CD8-positive, alpha-beta memory T cell (primary cell): ENCODE measurements around the gene VAV2. TPM values are rescaled to one million over a fixed set of nuclear protein-coding genes. Genes with fewer than 3 reads are reported as not detected.

ENCODE experiments used
- CTCF ChIA-PET: fragments of 350-600 bp; sonication (Branson Sonifier 250); formaldehyde crosslinking; loops from one replicate; lab custom pipeline; 2021; ENCODE audit warnings: antibody characterized with exemption; lab: Charles Lee
- POLR2A ChIA-PET: fragments of 350-600 bp; sonication (Branson Sonifier 250); formaldehyde crosslinking; loops from one replicate; lab custom pipeline; 2021; ENCODE audit warnings: antibody characterized with exemption; lab: Charles Lee
- DNase-seq, 5 donors: peaks; one replicate each; pipeline versions ENCODE4 v3.0.0 to v3.0.0-alpha.2; 2020 to 2022; ENCODE audit warnings: mixed read lengths in 1 of 5
- H3K27ac ChIP-seq: one replicate; pipeline ENCODE4 v1.7.0; 2013; ENCODE audit warnings: low read depth, mild to moderate bottlenecking, low read length, moderate library complexity
- H3K27me3 ChIP-seq: 2 replicates; pipeline ENCODE4 v1.7.0; 2013; ENCODE audit warnings: low read length, mild to moderate bottlenecking; ENCODE audit not compliant: insufficient read depth, poor library complexity, severe bottlenecking
- H3K36me3 ChIP-seq: 2 replicates; pipeline ENCODE4 v1.7.0; 2013; ENCODE audit warnings: mild to moderate bottlenecking, low read length, moderate library complexity; ENCODE audit not compliant: insufficient read depth
- H3K4me1 ChIP-seq: 2 replicates; pipeline ENCODE4 v1.7.0; 2013; ENCODE audit warnings: mild to moderate bottlenecking, low read length, moderate library complexity; ENCODE audit not compliant: insufficient read depth
- H3K4me3 ChIP-seq: 2 replicates; pipeline ENCODE4 v1.7.0; 2013; ENCODE audit warnings: mild to moderate bottlenecking, low read length
- H3K9me3 ChIP-seq: 2 replicates; pipeline ENCODE4 v1.7.0; 2013; ENCODE audit warnings: mild to moderate bottlenecking, low read length
- H3K27ac Mint-ChIP-seq, 8 donors: one replicate each; pipeline ENCODE4 v1.8.0; 2020 to 2021; ENCODE audit warnings: mixed read lengths in 8 of 8, mild to moderate bottlenecking in 6 of 8, inconsistent platforms in 3 of 8, moderate library complexity in 3 of 8
- H3K27me3 Mint-ChIP-seq, 2 donors: one replicate each; pipeline ENCODE4 v1.8.0; 2020 to 2021; ENCODE audit warnings: mixed read lengths in 2 of 2, mild to moderate bottlenecking in 1 of 2, moderate library complexity in 1 of 2
- H3K36me3 Mint-ChIP-seq, 3 donors: one replicate each; pipeline ENCODE4 v1.8.0; 2020 to 2021; ENCODE audit warnings: mixed read lengths in 3 of 3, inconsistent platforms in 1 of 3, mild to moderate bottlenecking in 1 of 3
- H3K4me1 Mint-ChIP-seq, 3 donors: one replicate each; pipeline ENCODE4 v1.8.0; 2020 to 2021; ENCODE audit warnings: mixed read lengths in 3 of 3, inconsistent platforms in 1 of 3, mild to moderate bottlenecking in 1 of 3
- H3K4me3 Mint-ChIP-seq, 7 donors: one replicate each; pipeline ENCODE4 v1.8.0; 2020 to 2021; ENCODE audit warnings: mixed read lengths in 7 of 7, mild to moderate bottlenecking in 6 of 7, moderate library complexity in 4 of 7, inconsistent platforms in 2 of 7
- H3K9me3 Mint-ChIP-seq, 5 donors: one replicate each; pipeline ENCODE4 v1.8.0; 2020 to 2022; ENCODE audit warnings: mixed read lengths in 5 of 5, mild to moderate bottlenecking in 3 of 5, moderate library complexity in 2 of 5, inconsistent platforms in 1 of 5
- polyA plus RNA-seq: library from polyadenylated mRNA; unstranded; fragments of 300-500 nt; fragmentation: Illumina TruSeq; gene quantifications from one replicate; pipeline ENCODE4 v1.2.3, GENCODE V29; 2021
- total RNA-seq, 2 experiments: library from RNA; stranded (reverse); gene quantifications; one replicate each; pipeline ENCODE4 v1.2.3, GENCODE V29; 2021

Gene VAV2
- total and polyA plus RNA-seq, 3 experiments from 2014 or later, result 1.1 to 7.6 (median 6.0) TPM

DNA sequence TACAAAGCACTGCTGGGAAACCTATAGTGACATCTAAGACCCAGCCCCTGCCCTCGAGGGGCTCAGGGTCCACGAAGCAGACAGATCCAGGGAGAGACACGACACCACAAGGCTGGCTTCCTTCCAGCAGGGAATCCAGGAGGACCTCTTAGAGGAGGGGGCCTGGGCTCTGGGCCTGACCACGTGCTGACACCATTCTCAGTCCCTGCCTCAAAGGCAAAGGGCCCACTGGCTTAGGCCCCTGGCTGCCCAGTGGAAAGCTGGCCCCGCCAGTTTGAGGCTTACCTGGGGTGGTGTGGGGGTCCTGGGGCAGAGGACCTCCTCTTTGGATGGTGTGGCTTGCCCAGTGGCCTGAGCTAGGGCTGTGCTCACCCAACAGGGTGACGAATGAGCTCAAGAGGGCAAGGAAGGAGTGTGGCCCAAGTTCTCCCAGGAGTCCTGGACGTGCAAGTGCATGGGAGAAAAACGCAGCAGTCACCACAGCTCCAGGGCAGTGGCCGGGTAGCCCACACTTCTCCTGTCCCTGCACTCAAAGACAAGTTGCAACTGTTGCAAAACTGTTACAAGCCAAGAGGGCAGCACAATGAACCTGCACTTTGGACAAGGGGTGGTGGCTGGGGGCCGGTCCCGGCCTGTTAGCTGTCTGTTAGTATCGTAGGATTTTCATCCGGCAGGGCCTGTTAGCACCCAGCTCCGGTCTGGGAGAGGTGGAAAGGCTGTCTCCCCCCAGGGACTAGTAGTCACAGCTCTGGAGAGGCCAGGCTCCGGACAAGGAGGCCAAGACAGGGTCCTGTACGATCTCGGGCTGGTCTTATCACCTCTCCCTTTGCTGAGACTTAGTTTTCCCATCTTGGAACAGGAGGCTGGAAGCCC lies 252.5 kb downstream of the VAV2 start:
- no peak overlapping the region for H3K27ac ChIP-seq
- Mint-ChIP-seq H3K4me1 (peaks cover 0 to 14% (median 6%) of the 10 kb centered on the region in 3 donors), H3K27ac (no peak overlapping the region), H3K9me3 (no peaks in the 10 kb centered on the region), H3K36me3 (no peaks in the 10 kb centered on the region), H3K27me3 (peaks cover 0 to 6% of the 10 kb centered on the region in 2 donors), H3K4me3 (peak overlapping the region in 1 of 7 donors; percentile 64)
- H3K36me3 ChIP-seq, result no peaks in the 10 kb centered on the region
- no peak for DNase-seq
- H3K9me3 ChIP-seq, result no peaks in the 10 kb centered on the region
- no peaks in the 10 kb centered on the region for H3K27me3 ChIP-seq
- ChIA-PET POLR2A (no interaction called here), CTCF (interaction anchor here (0.7 to 1.3 kb wide), 2 partner anchors 13 to 56 kb away, joined by 3 read pairs; no protein-coding TSS in a partner anchor)
- no peak overlapping the region for H3K4me3 ChIP-seq
- peaks cover 15% of the 10 kb centered on the region for H3K4me1 ChIP-seq

DNA sequence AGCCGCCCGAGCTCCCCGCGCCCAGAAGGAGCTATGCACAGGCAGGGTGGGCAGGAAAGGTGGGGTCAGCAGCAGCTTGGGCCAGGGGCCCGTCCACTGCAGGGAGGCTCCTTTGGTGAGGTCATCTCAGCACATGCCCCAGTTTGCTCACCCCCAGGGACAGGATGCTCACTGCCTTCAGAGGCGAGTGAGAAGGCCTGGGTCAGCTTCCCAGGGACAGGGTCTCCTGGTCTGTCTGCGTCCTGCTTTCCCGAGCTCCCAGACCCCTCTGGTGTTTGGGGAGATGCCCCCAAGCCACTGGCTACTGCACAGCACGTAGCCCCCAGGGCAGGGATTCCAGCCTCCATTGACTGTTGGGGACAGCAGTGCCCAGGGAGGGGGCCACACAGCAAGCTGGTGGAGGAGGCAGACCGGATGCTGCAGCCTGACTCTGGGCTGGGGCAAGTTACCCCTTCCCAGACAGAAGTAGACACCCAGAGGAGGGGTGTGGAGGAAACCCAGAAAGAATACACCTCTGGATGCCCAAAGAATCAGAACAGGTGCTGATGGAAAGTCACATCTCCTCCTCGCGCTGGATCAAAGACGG lies 253.4 kb downstream of the VAV2 start:
- H3K27ac ChIP-seq, result no peak overlapping the region
- ChIA-PET POLR2A (no interaction called here), CTCF (interaction anchor here (1.3 kb wide), 1 partner anchor 55 kb away, joined by 3 read pairs; no protein-coding TSS in a partner anchor)
- Mint-ChIP-seq H3K4me3 (peak overlapping the region in 6 of 7 donors; percentile 53 to 83 (median 62)), H3K9me3 (no peaks in the 10 kb centered on the region), H3K27me3 (no peaks in the 10 kb centered on the region), H3K4me1 (peaks cover 0 to 14% (median 6%) of the 10 kb centered on the region in 3 donors), H3K27ac (peak overlapping the region in 3 of 8 donors; percentile 26 to 51 (median 36)), H3K36me3 (no peaks in the 10 kb centered on the region)
- H3K4me3 ChIP-seq, result peak overlapping the region; percentile 39
- DNase-seq, result peak in 1 of 5 donors; percentile 6
- H3K27me3 ChIP-seq, result no peaks in the 10 kb centered on the region
- H3K4me1 ChIP-seq, result peaks cover 15% of the 10 kb centered on the region
- H3K36me3 ChIP-seq, result no peaks in the 10 kb centered on the region
- H3K9me3 ChIP-seq, result no peaks in the 10 kb centered on the region

DNA sequence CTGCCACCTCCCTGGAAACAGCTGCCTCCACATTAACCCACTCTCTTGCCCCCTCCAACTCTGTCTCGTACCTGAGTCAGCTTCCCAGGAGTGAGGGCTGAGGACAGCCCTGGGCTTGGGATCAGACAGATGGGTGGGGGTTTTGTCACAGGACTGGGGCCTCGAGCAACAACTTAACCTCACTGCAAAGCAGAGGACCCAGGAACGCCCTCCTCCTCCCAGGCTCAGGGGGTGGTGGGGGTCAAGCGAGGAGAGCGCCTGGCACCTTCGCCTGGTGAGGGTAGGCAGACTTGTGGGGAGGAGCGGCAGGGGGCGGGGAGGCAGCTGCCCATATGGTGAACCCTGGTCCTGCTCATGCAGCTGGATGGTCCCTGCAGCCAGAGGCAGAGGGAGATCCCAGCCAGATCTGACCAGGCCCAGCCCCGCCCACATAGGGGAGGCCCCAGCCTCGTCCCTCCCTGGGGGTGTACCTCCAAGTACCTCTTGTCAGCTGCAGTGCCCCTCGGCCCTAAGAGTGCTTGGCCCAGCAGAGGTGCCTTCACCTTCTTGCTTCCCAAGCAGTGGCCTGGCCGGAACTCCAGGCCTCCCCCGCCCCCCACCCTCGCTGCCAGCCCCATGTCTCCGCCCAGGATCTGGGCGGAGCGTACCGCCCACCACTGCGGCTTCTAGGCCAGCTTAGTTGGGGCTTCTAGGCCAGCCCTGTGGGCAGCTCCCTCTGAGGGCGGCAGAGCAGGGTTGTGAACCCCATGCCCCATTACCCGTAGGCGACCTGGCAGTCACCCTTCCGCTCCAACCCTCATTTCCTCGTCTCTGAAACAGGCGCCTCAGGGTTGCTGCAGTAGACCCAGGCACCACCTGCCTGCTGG lies 254.1 kb downstream of the VAV2 start, which contains the start of gene SARDH:
Gene SARDH (minus strand): TSS at position 579 of the 866 bp plus-strand sequence. CDS start 4,179 bp downstream, outside the sequence.
- peak within 1 kb of the TSS; percentile 39 for H3K4me3 ChIP-seq
- H3K27me3 ChIP-seq, result no peaks in the 10 kb centered on the region
- peaks cover 15% of the 10 kb centered on the region for H3K4me1 ChIP-seq
- Mint-ChIP-seq H3K36me3 (no peaks in the 10 kb centered on the region), H3K27ac (peak within 1 kb of the TSS in 4 of 8 donors; percentile 26 to 90 (median 44)), H3K4me3 (peak within 1 kb of the TSS in 6 of 7 donors; percentile 53 to 83 (median 62)), H3K4me1 (peaks cover 0 to 14% (median 6%) of the 10 kb centered on the region in 3 donors), H3K27me3 (no peaks in the 10 kb centered on the region), H3K9me3 (no peaks in the 10 kb centered on the region)
- no peaks in the 10 kb centered on the region for H3K36me3 ChIP-seq
- ChIA-PET CTCF (no interaction called here), POLR2A (no interaction called here)
- no peak within 1 kb of the TSS for H3K27ac ChIP-seq
- H3K9me3 ChIP-seq, result no peaks in the 10 kb centered on the region
- peak in 3 of 5 donors; percentile 15 to 23 (median 22) for DNase-seq

DNA sequence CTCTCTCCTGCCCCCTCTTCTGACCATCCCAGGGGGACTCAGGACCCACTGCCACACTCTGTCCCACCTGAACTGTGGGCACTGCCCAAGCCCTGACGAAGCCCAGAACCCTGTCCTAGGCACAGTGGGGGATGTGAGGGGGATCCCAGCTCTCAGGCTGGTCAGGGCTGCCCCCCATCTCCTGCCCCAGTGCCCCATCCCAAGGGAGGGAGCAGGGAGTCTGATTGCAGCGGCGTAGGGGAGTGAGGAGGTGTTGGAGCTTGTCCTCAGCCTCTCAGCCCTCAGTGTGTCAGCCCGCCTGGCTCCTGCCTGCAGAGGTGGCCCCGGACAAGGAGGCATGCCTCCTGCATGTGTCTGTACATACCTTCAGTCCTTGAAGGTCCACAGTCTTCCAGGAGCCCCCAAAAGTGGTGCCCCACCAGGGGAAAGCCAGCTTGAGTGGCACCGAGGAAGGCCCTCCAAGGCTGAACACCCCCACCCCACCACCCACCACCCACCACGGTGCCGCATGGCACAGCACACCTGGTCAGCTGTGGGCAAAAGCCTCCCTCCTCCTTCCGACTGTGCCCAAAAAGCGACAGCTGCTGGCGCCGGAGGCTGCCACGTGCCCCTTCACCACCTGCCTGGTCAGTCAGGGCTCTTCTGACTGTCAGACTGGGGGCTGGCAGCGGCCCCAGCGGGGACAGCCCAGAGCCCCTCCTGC lies 254.9 kb downstream of the VAV2 start:
- Histone ChIP-seq H3K9me3 (no peaks in the 10 kb centered on the region), H3K4me1 (peaks cover 15% of the 10 kb centered on the region), H3K36me3 (no peaks in the 10 kb centered on the region), H3K27ac (no peak overlapping the region), H3K4me3 (no peak overlapping the region), H3K27me3 (no peaks in the 10 kb centered on the region)
- Mint-ChIP-seq H3K27ac (peak overlapping the region in 1 of 8 donors; percentile 63), H3K4me1 (peaks cover 0 to 14% (median 6%) of the 10 kb centered on the region in 3 donors), H3K36me3 (no peaks in the 10 kb centered on the region), H3K4me3 (peak overlapping the region in 3 of 7 donors; percentile 23 to 58 (median 41)), H3K27me3 (peaks cover 0 to 2% of the 10 kb centered on the region in 2 donors), H3K9me3 (no peaks in the 10 kb centered on the region)
- ChIA-PET POLR2A (no interaction called here), CTCF (interaction anchor here (0.7 kb wide), 1 partner anchor 90 kb away, joined by 3 read pairs; no protein-coding TSS in a partner anchor)
- DNase-seq, result no peak

DNA sequence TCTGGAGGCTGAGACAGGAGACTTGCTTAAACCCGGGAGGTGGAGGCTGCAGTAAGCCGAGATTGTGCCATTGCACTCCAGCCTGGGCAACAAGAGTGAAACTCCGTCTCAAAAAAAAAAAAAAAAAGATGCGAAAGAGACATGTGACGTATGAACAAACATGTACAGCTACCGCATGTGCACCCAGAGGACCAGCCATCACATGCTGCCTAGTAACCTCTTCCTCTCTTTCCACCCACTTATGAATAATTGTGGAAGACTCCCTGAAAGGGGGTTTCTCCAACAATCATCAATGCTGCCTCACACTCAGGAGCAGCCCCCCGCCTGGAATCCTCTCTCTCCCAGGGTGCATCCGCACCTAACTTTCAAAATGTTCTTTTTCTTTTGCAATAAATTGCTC lies 256.2 kb downstream of the VAV2 start:
- CTCF ChIA-PET, result no interaction called here

DNA sequence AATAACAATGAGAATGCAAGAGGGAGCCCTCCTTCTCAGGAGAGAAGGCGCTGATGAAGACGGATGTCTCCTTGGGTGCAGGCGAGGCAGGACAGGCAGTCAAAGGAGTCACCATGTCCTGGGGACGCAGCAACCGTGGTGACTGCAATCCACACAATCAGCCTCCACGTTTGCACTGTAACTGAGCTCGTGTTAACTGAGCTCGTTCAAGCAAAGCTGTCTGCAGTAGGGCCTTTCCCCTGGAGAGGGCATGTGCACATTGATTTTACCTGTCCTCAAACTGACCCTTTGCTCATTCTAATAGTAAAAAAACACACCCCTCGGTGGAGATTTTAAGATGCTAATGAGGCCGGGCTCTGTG lies 256.7 kb downstream of the VAV2 start:
- Histone ChIP-seq H3K36me3 (no peaks in the 10 kb centered on the region), H3K9me3 (no peaks in the 10 kb centered on the region), H3K27me3 (no peaks in the 10 kb centered on the region), H3K27ac (no peak overlapping the region), H3K4me3 (no peak overlapping the region), H3K4me1 (peaks cover 15% of the 10 kb centered on the region)
- Mint-ChIP-seq H3K36me3 (no peaks in the 10 kb centered on the region), H3K27me3 (peaks cover 0 to 2% of the 10 kb centered on the region in 2 donors), H3K4me3 (no peak overlapping the region), H3K4me1 (peaks cover 0 to 14% (median 6%) of the 10 kb centered on the region in 3 donors), H3K27ac (no peak overlapping the region), H3K9me3 (no peaks in the 10 kb centered on the region)
- DNase-seq, result no peak
- ChIA-PET CTCF (no interaction called here), POLR2A (no interaction called here)

More for the DNA sequence above, 256.2 kb downstream of the VAV2 start:
- Histone ChIP-seq H3K27me3 (no peaks in the 10 kb centered on the region), H3K4me3 (no peak overlapping the region), H3K27ac (no peak overlapping the region), H3K9me3 (no peaks in the 10 kb centered on the region), H3K4me1 (peaks cover 15% of the 10 kb centered on the region), H3K36me3 (no peaks in the 10 kb centered on the region)
- Mint-ChIP-seq H3K9me3 (no peaks in the 10 kb centered on the region), H3K4me1 (peaks cover 0 to 14% (median 6%) of the 10 kb centered on the region in 3 donors), H3K27ac (peak overlapping the region in 1 of 8 donors; percentile 90), H3K36me3 (no peaks in the 10 kb centered on the region), H3K4me3 (no peak overlapping the region), H3K27me3 (peaks cover 0 to 2% of the 10 kb centered on the region in 2 donors)
- DNase-seq, result no peak
- POLR2A ChIA-PET, result no interaction called here
